Stimulated activated CD8-positive, alpha-beta memory T cell treated with anti-CD3 and anti-CD28 coated beads, Interleukin-2, amount 100 ng/mL, for 1 hour (primary cell): ENCODE results near the gene EDIL3.

Experiments
- DNase-seq, 2 donors: peaks; one replicate each; pipeline ENCODE4 v3.0.0-alpha.2; 2020; ENCODE audit warnings: low read depth in 2 of 2

EDIL3 gene

GRCh38 chr5:83911367-83911919 is 473.2 kb downstream of the EDIL3 start:
- no peak for DNase-seq

- no peak for DNase-seq
Observed at GRCh38 chr5:83900306-83900705, 484.4 kb downstream of the EDIL3 start.

- no peak for DNase-seq
Observed at GRCh38 chr5:83899326-83899970, 485.2 kb downstream of the EDIL3 start.

GRCh38 chr5:83895860-83896259 is 488.8 kb downstream of the EDIL3 start:
- DNase-seq: no peak

- DNase-seq: no peak
Observed at GRCh38 chr5:83891261-83891660, 493.4 kb downstream of the EDIL3 start.
